Tibial artery (tissue), 4 donors: ENCODE measurements around the gene CRYGC.

Experiments
- DNase-seq, 2 donors: peaks; one replicate each; pipeline ENCODE4 v3.0.0-alpha.2; 2019
- H3K27ac ChIP-seq, 2 donors: fragments of 200-600 bp; sonication (generic) in 1 of 2; 1 replicate in 1 of 2; 2 replicates in 1 of 2; pipeline ENCODE4 v1.5.1; 2018 to 2019; ENCODE audit warnings: mild to moderate bottlenecking in 1 of 2
- H3K27me3 ChIP-seq, 2 donors: fragments of 200-600 bp; sonication (generic) in 1 of 2; one replicate each; pipeline versions ENCODE4 v1.5.1 to v1.6.0; 2016 to 2019
- H3K36me3 ChIP-seq, 3 donors: fragments of 200-600 bp; sonication (generic) in 2 of 3; one replicate each; pipeline ENCODE4 v1.5.1; 2016 to 2019; ENCODE audit warnings: mild to moderate bottlenecking in 2 of 3
- H3K4me1 ChIP-seq, 4 donors: fragments of 200-600 bp; sonication (generic) in 2 of 4; 1 replicate in 3 of 4; 2 replicates in 1 of 4; pipeline ENCODE4 v1.5.1; 2016 to 2019
- H3K4me3 ChIP-seq, 2 donors: fragments of 200-600 bp; sonication (generic) in 1 of 2; 1 replicate in 1 of 2; 2 replicates in 1 of 2; pipeline ENCODE4 v1.5.1; 2018 to 2019; ENCODE audit warnings: mild to moderate bottlenecking in 2 of 2
- H3K9me3 ChIP-seq, 3 donors: fragments of 200-600 bp; sonication (generic) in 1 of 3; one replicate each; pipeline ENCODE4 v1.5.1; 2016 to 2019
- CTCF ChIP-seq, 2 experiments: fragments of 200-600 bp in 1 of 2; fragments of 450-650 bp in 1 of 2; IDR thresholded peaks; one replicate each; pipeline ENCODE4 v1.5.1; 2017 to 2019; ENCODE audit warnings: antibody characterized with exemption in 2 of 2, mild to moderate bottlenecking in 1 of 2, moderate library complexity in 1 of 2
- intact Hi-C: fragments of 100-400 bp; cut with DNase I; formaldehyde crosslinking; loops from one replicate; pipeline ENCODE4 v1.15.0; 2023; ENCODE audit warnings: low total_unique reads

CRYGC gene

GRCh38 chr2:208150956-208151355 is 21.3 kb upstream of the CRYGC start:
- H3K4me1 ChIP-seq: no peaks in the 10 kb centered on the region
- H3K27ac ChIP-seq: no peak overlapping the region
- no peak for TF ChIP-seq CTCF (IDR thresholded peaks at IDR 0.05)
- no peaks in the 10 kb centered on the region for H3K27me3 ChIP-seq
- intact Hi-C loops: no loop called here
- no peak for DNase-seq
- H3K36me3 ChIP-seq: no peaks in the 10 kb centered on the region
- H3K9me3 ChIP-seq: no peaks in the 10 kb centered on the region
- H3K4me3 ChIP-seq: no peak overlapping the region

- Histone ChIP-seq H3K36me3 (no peaks in the 10 kb centered on the region), H3K9me3 (no peaks in the 10 kb centered on the region), H3K4me3 (no peak overlapping the region), H3K27me3 (no peaks in the 10 kb centered on the region), H3K4me1 (no peaks in the 10 kb centered on the region), H3K27ac (no peak overlapping the region)
- intact Hi-C loops: no loop called here
- no peak for TF ChIP-seq CTCF (IDR thresholded peaks at IDR 0.05)
- DNase-seq: no peak
Measured at GRCh38 chr2:208150094-208150493, 20.5 kb upstream of the CRYGC start.

- no peak for DNase-seq
- TF ChIP-seq CTCF (IDR thresholded peaks at IDR 0.05): no peak
- no peak overlapping the region for H3K4me3 ChIP-seq
- intact Hi-C loops: no loop called here
- H3K36me3 ChIP-seq: no peaks in the 10 kb centered on the region
- H3K9me3 ChIP-seq: no peaks in the 10 kb centered on the region
- no peak overlapping the region for H3K27ac ChIP-seq
- no peaks in the 10 kb centered on the region for H3K4me1 ChIP-seq
- H3K27me3 ChIP-seq: no peaks in the 10 kb centered on the region
Measured at GRCh38 chr2:208148803-208149202, 19.2 kb upstream of the CRYGC start.

GRCh38 chr2:208147759-208148158 is 18.1 kb upstream of the CRYGC start:
- intact Hi-C loops: no loop called here
- H3K27ac ChIP-seq: no peak overlapping the region
- no peak for TF ChIP-seq CTCF (IDR thresholded peaks at IDR 0.05)
- H3K27me3 ChIP-seq: no peaks in the 10 kb centered on the region
- H3K36me3 ChIP-seq: no peaks in the 10 kb centered on the region
- H3K4me3 ChIP-seq: no peak overlapping the region
- DNase-seq: no peak
- no peaks in the 10 kb centered on the region for H3K4me1 ChIP-seq
- H3K9me3 ChIP-seq: no peaks in the 10 kb centered on the region

- TF ChIP-seq CTCF (IDR thresholded peaks at IDR 0.05): no peak
- Histone ChIP-seq H3K27ac (no peak overlapping the region), H3K4me3 (no peak overlapping the region), H3K4me1 (no peaks in the 10 kb centered on the region), H3K27me3 (no peaks in the 10 kb centered on the region), H3K36me3 (no peaks in the 10 kb centered on the region), H3K9me3 (no peaks in the 10 kb centered on the region)
- no peak for DNase-seq
- intact Hi-C loops: no loop called here
Measured at GRCh38 chr2:208147008-208147407, 17.4 kb upstream of the CRYGC start.

- H3K9me3 ChIP-seq: no peaks in the 10 kb centered on the region
- DNase-seq: no peak
- intact Hi-C loops: no loop called here
- H3K4me1 ChIP-seq: no peaks in the 10 kb centered on the region
- no peaks in the 10 kb centered on the region for H3K36me3 ChIP-seq
- no peak for TF ChIP-seq CTCF (IDR thresholded peaks at IDR 0.05)
- no peak within 1 kb of the TSS for H3K4me3 ChIP-seq
- H3K27me3 ChIP-seq: no peaks in the 10 kb centered on the region
- no peak within 1 kb of the TSS for H3K27ac ChIP-seq
Measured at GRCh38 chr2:208146006-208146405, 16.4 kb upstream of the CRYGC start, which contains the start of gene CRYGB. Gene CRYGB, minus strand, starts transcription at chr2:208146158. Its CDS starts 38 bp downstream, at chr2:208146120.
